HepG2 (cell line): ENCODE measurements around the gene NCOA4. TPM values are rescaled to one million over a fixed set of nuclear protein-coding genes. Genes with fewer than 3 reads are reported as not detected.

ENCODE experiments used
- ATAC-seq: fragments of 200-7000 bp; cut with Tn5 transposase; 3 replicates; pipeline ENCODE4 v1.9.1; 2020; ENCODE audit warnings: mild to moderate bottlenecking, moderate library complexity
- BruUV-seq: library from RNA; stranded (reverse); fragments of 400-500 nt; replicated peaks from 2 replicates; lab custom pipeline; 2021; lab: Mats Ljungman, UMichigan
- CTCF ChIA-PET: fragments of 300-600 bp; formaldehyde crosslinking; extraction: SDS; loops from one replicate; lab custom pipeline; 2021; ENCODE audit warnings: low total read pairs, inconsistent platforms, low intra/inter-chr PET ratio; lab: Yijun Ruan, JAX
- POLR2A ChIA-PET: fragments of 350-600 bp; sonication (Branson Sonifier 250); formaldehyde crosslinking; loops from one replicate; lab custom pipeline; 2020; ENCODE audit warnings: antibody characterized with exemption, inconsistent platforms; lab: Yijun Ruan, JAX
- DNase-seq: peaks from one replicate; pipeline ENCODE4 v3.0.0-alpha.2; 2015; ENCODE audit warnings: low spot score
- FAIRE-seq: peaks from 3 replicates; lab custom pipeline; 2011; peaks lifted over from hg19 to GRCh38; lab: Jason Lieb, UNC
- H2AFZ ChIP-seq: one replicate; pipeline ENCODE4 v1.6.1; 2011; ENCODE audit warnings: low read length, inconsistent platforms
- H3K27ac ChIP-seq: fragments of 300-600 bp; 3 replicates; pipeline ENCODE4 v1.8.0; 2011; ENCODE audit warnings: mixed run types, mild to moderate bottlenecking, mixed read lengths, low read length, inconsistent platforms; ENCODE audit not compliant: insufficient read depth; ENCODE audit errors: extremely low read length
- H3K27me3 ChIP-seq, 2 experiments: fragments of 200-600 bp in 1 of 2; 2 replicates in 1 of 2; 3 replicates in 1 of 2; pipeline versions ENCODE4 v1.6.0 to v1.8.0; 2011; ENCODE audit warnings: low read length in 2 of 2, mild to moderate bottlenecking in 2 of 2, moderate library complexity in 2 of 2, inconsistent platforms in 1 of 2; ENCODE audit not compliant: insufficient read depth in 2 of 2, control insufficient read depth in 1 of 2
- H3K36me3 ChIP-seq, 2 experiments: fragments of 200-600 bp in 1 of 2; replicated peaks in 1 of 2; 2 replicates in 1 of 2; 3 replicates in 1 of 2; pipeline versions ENCODE4 v1.5.1 to v1.8.0; 2011; ENCODE audit warnings: low read length in 2 of 2, inconsistent platforms in 1 of 2; ENCODE audit not compliant: insufficient read depth in 2 of 2, control insufficient read depth in 1 of 2
- H3K4me1 ChIP-seq: 2 replicates; pipeline ENCODE4 v1.5.1; 2012; ENCODE audit warnings: low read length, inconsistent platforms; ENCODE audit not compliant: insufficient read depth
- H3K4me2 ChIP-seq: 2 replicates; pipeline ENCODE4 v1.6.0; 2011; ENCODE audit warnings: low read depth, low read length, inconsistent platforms
- H3K4me3 ChIP-seq, 3 experiments: fragments of 200-600 bp in 1 of 3; sonication (generic), shearing (Covaris generic) in 1 of 3; replicated peaks in 1 of 3; 2 replicates each; pipeline ENCODE4 v1.5.1; 2011 to 2016; ENCODE audit warnings: low read length in 3 of 3, inconsistent platforms in 2 of 3, low read depth in 2 of 3, mild to moderate bottlenecking in 2 of 3, control low read depth in 1 of 3, mixed read lengths in 1 of 3; ENCODE audit not compliant: insufficient read depth in 1 of 3
- H3K79me2 ChIP-seq: one replicate; pipeline ENCODE4 v1.6.1; 2011; ENCODE audit warnings: low read length, inconsistent platforms; ENCODE audit not compliant: insufficient read depth
- H3K9ac ChIP-seq: 2 replicates; pipeline ENCODE4 v1.6.0; 2011; ENCODE audit warnings: mild to moderate bottlenecking, low read depth, low read length, inconsistent platforms; ENCODE audit not compliant: insufficient read depth
- H3K9me3 ChIP-seq: 2 replicates; pipeline ENCODE4 v1.5.1; 2012; ENCODE audit warnings: mild to moderate bottlenecking, low read length
- H4K20me1 ChIP-seq: 2 replicates; pipeline ENCODE4 v1.6.0; 2011; ENCODE audit warnings: inconsistent platforms, mild to moderate bottlenecking, low read length, moderate library complexity; ENCODE audit not compliant: insufficient read depth
- HNF4A ChIP-seq: sonication (generic); formaldehyde crosslinking; IDR thresholded peaks from 2 replicates; pipeline ENCODE4 v1.4.0; 2020; ENCODE audit warnings: missing genetic modification reagents
- MED1 ChIP-seq: sonication (generic); formaldehyde crosslinking; IDR thresholded peaks from 2 replicates; pipeline ENCODE4 v1.4.0; 2020; ENCODE audit warnings: missing genetic modification reagents
- POLR2A ChIP-seq, 2 experiments: IDR thresholded peaks; 2 replicates each; pipeline ENCODE4 v1.6.1; 2011; ENCODE audit warnings: low read depth in 2 of 2, low read length in 2 of 2, mild to moderate bottlenecking in 1 of 2, moderate library complexity in 1 of 2; ENCODE audit not compliant: insufficient read depth in 1 of 2
- RBFOX2 ChIP-seq: fragments of 200-400 bp; formaldehyde crosslinking; IDR thresholded peaks from 2 replicates; pipeline ENCODE4 v1.6.1; 2017; ENCODE audit warnings: low read depth, mild to moderate bottlenecking, low read length
- ZNF468 ChIP-seq: sonication (generic); formaldehyde crosslinking; IDR thresholded peaks from 2 replicates; pipeline ENCODE4 v1.8.0; 2022; ENCODE audit warnings: mild to moderate bottlenecking, moderate library complexity, missing genetic modification reagents
- ZNF772 ChIP-seq: sonication (generic); formaldehyde crosslinking; IDR thresholded peaks from 2 replicates; pipeline ENCODE4 v1.5.0; 2020; ENCODE audit warnings: mild to moderate bottlenecking, missing genetic modification reagents
- ZNF780A ChIP-seq: sonication (generic); formaldehyde crosslinking; IDR thresholded peaks from 2 replicates; pipeline ENCODE4 v1.8.0; 2022; ENCODE audit warnings: mild to moderate bottlenecking, missing genetic modification reagents, moderate library complexity
- WGBS: methylation state at CpG from one replicate; pipeline ENCODE4 v1.1.6; 2017; ENCODE audit warnings: low lambda C conversion rate; 5-methylcytosine and 5-hydroxymethylcytosine counted together
- in situ Hi-C: cut with HindIII; loops from 2 replicates; pipeline ENCODE4 v1.10.0; 2017; ENCODE audit warnings: low pct_unique_long_range_greater_than_20kb; ENCODE audit not compliant: extremely low pct_ligation_motif_present
- intact Hi-C: fragments of 100-400 bp; cut with micrococcal nuclease; formaldehyde crosslinking; loops from one replicate; pipeline ENCODE4 v1.10.0; 2022; ENCODE audit not compliant: unreplicated experiment
- polyA plus RNA-seq, 8 experiments: library from polyadenylated mRNA; depleted of rRNA in 3 of 8; stranded (reverse) in 7 of 8; unstranded in 1 of 8; fragments of >200 nt; fragmentation: Illumina TruSeq in 4 of 8; extraction: Trizol in 4 of 8; gene quantifications; 2 replicates each; pipeline versions ENCODE4 v1.2.1 to v1.2.3, GENCODE V29; 2011 to 2016; ENCODE audit warnings: low read depth in 4 of 8, missing spikeins in 1 of 8, mixed read lengths in 1 of 8; ENCODE audit not compliant: insufficient read depth in 1 of 8
- total RNA-seq, 5 experiments: library from RNA; depleted of rRNA; stranded (reverse); fragments of >200 nt; fragmentation: Illumina TruSeq; extraction: Trizol; gene quantifications; 2 replicates each; pipeline ENCODE4 v1.2.3, GENCODE V29; 2016; ENCODE audit warnings: low read depth in 1 of 5
- TF ChIP-seq, protein P1 (sequence below): sonication (generic); formaldehyde crosslinking; conservative IDR thresholded peaks from 2 replicates; pipeline ENCODE4 v1.8.1; 2023; ENCODE audit warnings: missing genetic modification reagents
- TF ChIP-seq, protein P2 (sequence below): sonication (generic); formaldehyde crosslinking; conservative IDR thresholded peaks from 2 replicates; pipeline ENCODE4 v1.8.0; 2022; ENCODE audit warnings: mild to moderate bottlenecking, moderate library complexity, missing genetic modification reagents

NCOA4 gene
- total and polyA plus RNA-seq, 2 of the 13 experiments (the other 11 are each of a cell fraction or from before 2014, with no cell fraction given): 306 to 400 TPM

DNA sequence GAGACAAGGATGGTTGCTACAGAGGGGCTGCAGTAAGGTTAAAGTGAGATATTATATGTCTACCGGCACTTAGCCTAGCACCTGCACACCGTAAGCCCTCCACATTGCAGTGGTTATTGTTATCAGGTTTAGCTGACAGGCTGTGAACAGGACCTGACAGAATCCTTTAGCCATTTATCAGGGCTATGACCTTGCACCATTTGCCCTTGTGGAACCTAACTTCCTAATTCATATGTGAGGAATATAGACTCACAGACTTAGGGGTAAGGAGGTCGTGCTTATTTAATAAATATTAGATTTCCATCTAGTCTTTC is 10.1 kb downstream of the NCOA4 start:
- no peaks in the 10 kb centered on the region; a peak in 1 of 5 replicates for H3K27me3 ChIP-seq
- POLR2A ChIA-PET: interaction anchor here (1.0 to 8.7 kb wide), 6 partner anchors 9 to 32 kb away, joined by 6 to 147 read pairs (median 12); partner anchors contain the start of gene NCOA4
- peaks cover 69% of the 10 kb centered on the region for H3K4me1 ChIP-seq
- H2AFZ ChIP-seq: no peak overlapping the region
- TF ChIP-seq, protein P1, sequence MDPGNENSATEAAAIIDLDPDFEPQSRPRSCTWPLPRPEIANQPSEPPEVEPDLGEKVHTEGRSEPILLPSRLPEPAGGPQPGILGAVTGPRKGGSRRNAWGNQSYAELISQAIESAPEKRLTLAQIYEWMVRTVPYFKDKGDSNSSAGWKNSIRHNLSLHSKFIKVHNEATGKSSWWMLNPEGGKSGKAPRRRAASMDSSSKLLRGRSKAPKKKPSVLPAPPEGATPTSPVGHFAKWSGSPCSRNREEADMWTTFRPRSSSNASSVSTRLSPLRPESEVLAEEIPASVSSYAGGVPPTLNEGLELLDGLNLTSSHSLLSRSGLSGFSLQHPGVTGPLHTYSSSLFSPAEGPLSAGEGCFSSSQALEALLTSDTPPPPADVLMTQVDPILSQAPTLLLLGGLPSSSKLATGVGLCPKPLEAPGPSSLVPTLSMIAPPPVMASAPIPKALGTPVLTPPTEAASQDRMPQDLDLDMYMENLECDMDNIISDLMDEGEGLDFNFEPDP: 0 out of 2 replicates have a peak, but pooled peaks have one; percentile 25
- 0 out of 2 replicates have a peak, but pooled peaks have one; percentile 4 for TF ChIP-seq HNF4A
- TF ChIP-seq, protein P2, sequence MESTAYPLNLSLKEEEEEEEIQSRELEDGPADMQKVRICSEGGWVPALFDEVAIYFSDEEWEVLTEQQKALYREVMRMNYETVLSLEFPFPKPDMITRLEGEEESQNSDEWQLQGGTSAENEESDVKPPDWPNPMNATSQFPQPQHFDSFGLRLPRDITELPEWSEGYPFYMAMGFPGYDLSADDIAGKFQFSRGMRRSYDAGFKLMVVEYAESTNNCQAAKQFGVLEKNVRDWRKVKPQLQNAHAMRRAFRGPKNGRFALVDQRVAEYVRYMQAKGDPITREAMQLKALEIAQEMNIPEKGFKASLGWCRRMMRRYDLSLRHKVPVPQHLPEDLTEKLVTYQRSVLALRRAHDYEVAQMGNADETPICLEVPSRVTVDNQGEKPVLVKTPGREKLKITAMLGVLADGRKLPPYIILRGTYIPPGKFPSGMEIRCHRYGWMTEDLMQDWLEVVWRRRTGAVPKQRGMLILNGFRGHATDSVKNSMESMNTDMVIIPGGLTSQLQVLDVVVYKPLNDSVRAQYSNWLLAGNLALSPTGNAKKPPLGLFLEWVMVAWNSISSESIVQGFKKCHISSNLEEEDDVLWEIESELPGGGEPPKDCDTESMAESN (CRISPR knock-in tag): 0 out of 2 replicates have a peak, but pooled peaks have one; percentile 20
- TF ChIP-seq ZNF780A: no peak
- TF ChIP-seq POLR2A (IDR thresholded peaks at IDR 0.05; ENCODE audit: insufficient read depth in 1 of 2, low read depth in 2 of 2, low read length in 2 of 2): peak in 1 of 2 experiments; percentile 23; a peak in 1 of 4 replicates
- TF ChIP-seq RBFOX2: peak; percentile 62
- no peak for TF ChIP-seq ZNF468
- TF ChIP-seq MED1 (CRISPR knock-in tag): 0 out of 2 replicates have a peak, but pooled peaks have one; percentile 34
- TF ChIP-seq ZNF772 (CRISPR knock-in tag): no peak
- FAIRE-seq: no peak
- peak overlapping the region; percentile 86 for H3K9ac ChIP-seq
- no peak for DNase-seq
- in situ Hi-C loops: no loop called here
- H4K20me1 ChIP-seq: peaks cover 96% of the 10 kb centered on the region
- 3% methylated on average over 3 of the region's 3 CpGs for WGBS
- CTCF ChIA-PET: no interaction called here
- H3K27ac ChIP-seq: peak overlapping the region; percentile 86
- no peaks in the 10 kb centered on the region for H3K9me3 ChIP-seq
- no TSS peak for BruUV-seq
- peak overlapping the region; percentile 88 to 92 (median 89) for H3K4me3 ChIP-seq
- intact Hi-C loops: loop anchor here (10.0 kb wide), 1 partner anchor 204 kb away; no protein-coding TSS in a partner anchor
- H3K79me2 ChIP-seq: peaks cover 96% of the 10 kb centered on the region
- peak overlapping the region; percentile 91 for H3K4me2 ChIP-seq
- peaks cover 10 to 37% of the 10 kb centered on the region in 2 experiments for H3K36me3 ChIP-seq
- no peak for ATAC-seq
